Adrenal gland (tissue), 12 donors: Measurements from ENCODE around the gene BARHL2. TPM values are rescaled to one million over a fixed set of nuclear protein-coding genes. Genes with fewer than 3 reads are reported as not detected.

Source experiments
- DNase-seq, 7 donors: peaks; one replicate each; pipeline ENCODE4 v3.0.0-alpha.2; 2019 to 2020
- H3K27ac ChIP-seq, 5 donors: fragments of 200-600 bp; sonication (generic) in 4 of 5; 1 replicate in 3 of 5; 2 replicates in 2 of 5; pipeline versions ENCODE4 v1.5.1 to v1.8.0; 2016 to 2020; ENCODE audit warnings: mild to moderate bottlenecking in 1 of 5
- H3K27me3 ChIP-seq: fragments of 200-600 bp; 2 replicates; pipeline ENCODE4 v1.8.0; 2021
- H3K36me3 ChIP-seq, 2 donors: fragments of 200-600 bp; replicated peaks in 1 of 2; 1 replicate in 1 of 2; 2 replicates in 1 of 2; pipeline versions ENCODE4 v1.5.1 to v1.8.0; 2018 to 2022
- H3K4me1 ChIP-seq, 2 donors: fragments of 200-600 bp; replicated peaks in 1 of 2; 1 replicate in 1 of 2; 2 replicates in 1 of 2; pipeline versions ENCODE4 v1.5.1 to v1.8.0; 2018 to 2021
- H3K4me3 ChIP-seq, 4 donors: fragments of 200-600 bp; sonication (generic) in 3 of 4; one replicate each; pipeline ENCODE4 v1.5.1; 2016 to 2018
- H3K9me3 ChIP-seq, 3 donors: fragments of 200-600 bp; sonication (generic) in 1 of 3; replicated peaks in 1 of 3; 1 replicate in 2 of 3; 2 replicates in 1 of 3; pipeline versions ENCODE4 v1.5.1 to v1.8.0; 2016 to 2021
- POLR2A ChIP-seq, 2 donors: fragments of 450-650 bp; IDR thresholded peaks; one replicate each; pipeline ENCODE4 v1.6.1; 2017; ENCODE audit warnings: antibody characterized with exemption in 2 of 2, mild to moderate bottlenecking in 2 of 2, moderate library complexity in 1 of 2
- WGBS, 4 donors: extraction: QIAGEN DNeasy Blood & Tissue Kit in 2 of 4; methylation state at CpG; one replicate each; pipeline versions ENCODE4 v1.1.5 to v1.1.7; 2013 to 2017; 5-methylcytosine and 5-hydroxymethylcytosine counted together
- intact Hi-C, 2 donors: fragments of 100-400 bp; cut with DNase I; formaldehyde crosslinking; loops; one replicate each; pipeline versions ENCODE4 v1.14.1 to v1.15.0; 2022 to 2023
- polyA plus RNA-seq, 3 donors: library from polyadenylated mRNA; stranded (reverse); fragments of 200-250 nt in 2 of 3; fragments of 350-450 nt in 1 of 3; fragmentation: Illumina TruSeq in 1 of 3; extraction: RNeasy Lipid Tissue Mini Kit (QIAGEN cat#74804) in 1 of 3; gene quantifications; one replicate each; pipeline ENCODE4 v1.2.3, GENCODE V29; 2013 to 2014
- total RNA-seq, 9 donors: library from RNA; depleted of rRNA in 4 of 9; stranded (reverse); fragments of >200 nt in 4 of 9; fragments of 120-200 nt in 1 of 9; fragmentation: NEBNext Ultra II Directional in 1 of 9; extraction: Animal tissue kit (Norgen Biotek cat#: 25700) in 1 of 9; gene quantifications; one replicate each; pipeline versions ENCODE4 v1.1.0 to v1.2.4, GENCODE V29; 2013 to 2023
- TF ChIP-seq, protein P1 (sequence below), 6 experiments: fragments of 450-650 bp in 4 of 6; fragments of 200-600 bp in 2 of 6; sonication (generic) in 1 of 6; IDR thresholded peaks; 1 replicate in 5 of 6; 2 replicates in 1 of 6; pipeline versions ENCODE4 v1.5.1 to v1.8.0; 2016 to 2021; ENCODE audit warnings: antibody characterized with exemption in 6 of 6, mild to moderate bottlenecking in 2 of 6, moderate library complexity in 1 of 6
- donor health status: healthy with polysubstance abuse.
- donor health status: Bipolar disorder and iron deficiency.
- donor health status: DM: yes; HTN: yes; CAD: no.
- donor health status: DM: no; HTN: no; CAD: no.
- donor health status: DM: no; HTN: no; CAD: no.
- donor health status: DM: yes; HTN: yes; CAD: no.

The BARHL2 gene
- total and polyA plus RNA-seq, 12 donors = not detected

DNA sequence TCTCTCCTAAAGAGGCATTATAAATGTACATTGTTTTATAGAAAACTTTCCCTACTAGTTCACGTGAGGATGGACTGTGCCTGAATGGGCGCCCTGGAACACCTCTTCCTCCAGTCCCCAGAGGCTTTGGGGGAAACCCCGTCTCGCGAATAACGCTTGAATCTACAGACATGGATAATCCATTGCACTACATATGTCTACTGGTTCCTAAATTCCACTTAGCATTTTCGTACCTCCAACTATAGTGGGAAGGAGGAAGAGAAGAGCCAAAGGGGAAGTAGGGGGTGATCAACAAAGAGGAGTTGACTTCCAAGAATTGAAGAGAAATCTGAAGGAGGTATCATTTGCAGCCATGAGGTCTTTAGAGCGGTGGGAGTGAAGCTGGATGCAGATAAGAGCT, 11.1 kb downstream of the BARHL2 start:
- 13 to 21% (median 15%) methylated on average over 8 of the region's 8 CpGs for WGBS, 4 donors
- no peak overlapping the region for H3K27ac ChIP-seq
- H3K27me3 ChIP-seq = peaks cover 91% of the 10 kb centered on the region
- intact Hi-C loops = no loop called here
- H3K36me3 ChIP-seq = no peaks in the 10 kb centered on the region
- no peaks in the 10 kb centered on the region for H3K9me3 ChIP-seq
- TF ChIP-seq POLR2A (IDR thresholded peaks at IDR 0.05) = no peak
- TF ChIP-seq, protein P1, sequence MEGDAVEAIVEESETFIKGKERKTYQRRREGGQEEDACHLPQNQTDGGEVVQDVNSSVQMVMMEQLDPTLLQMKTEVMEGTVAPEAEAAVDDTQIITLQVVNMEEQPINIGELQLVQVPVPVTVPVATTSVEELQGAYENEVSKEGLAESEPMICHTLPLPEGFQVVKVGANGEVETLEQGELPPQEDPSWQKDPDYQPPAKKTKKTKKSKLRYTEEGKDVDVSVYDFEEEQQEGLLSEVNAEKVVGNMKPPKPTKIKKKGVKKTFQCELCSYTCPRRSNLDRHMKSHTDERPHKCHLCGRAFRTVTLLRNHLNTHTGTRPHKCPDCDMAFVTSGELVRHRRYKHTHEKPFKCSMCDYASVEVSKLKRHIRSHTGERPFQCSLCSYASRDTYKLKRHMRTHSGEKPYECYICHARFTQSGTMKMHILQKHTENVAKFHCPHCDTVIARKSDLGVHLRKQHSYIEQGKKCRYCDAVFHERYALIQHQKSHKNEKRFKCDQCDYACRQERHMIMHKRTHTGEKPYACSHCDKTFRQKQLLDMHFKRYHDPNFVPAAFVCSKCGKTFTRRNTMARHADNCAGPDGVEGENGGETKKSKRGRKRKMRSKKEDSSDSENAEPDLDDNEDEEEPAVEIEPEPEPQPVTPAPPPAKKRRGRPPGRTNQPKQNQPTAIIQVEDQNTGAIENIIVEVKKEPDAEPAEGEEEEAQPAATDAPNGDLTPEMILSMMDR (IDR thresholded peaks at IDR 0.05) = no peak
- no peak for DNase-seq
- H3K4me1 ChIP-seq = peaks cover 10 to 14% of the 10 kb centered on the region in 2 donors
- H3K4me3 ChIP-seq = no peak overlapping the region

DNA sequence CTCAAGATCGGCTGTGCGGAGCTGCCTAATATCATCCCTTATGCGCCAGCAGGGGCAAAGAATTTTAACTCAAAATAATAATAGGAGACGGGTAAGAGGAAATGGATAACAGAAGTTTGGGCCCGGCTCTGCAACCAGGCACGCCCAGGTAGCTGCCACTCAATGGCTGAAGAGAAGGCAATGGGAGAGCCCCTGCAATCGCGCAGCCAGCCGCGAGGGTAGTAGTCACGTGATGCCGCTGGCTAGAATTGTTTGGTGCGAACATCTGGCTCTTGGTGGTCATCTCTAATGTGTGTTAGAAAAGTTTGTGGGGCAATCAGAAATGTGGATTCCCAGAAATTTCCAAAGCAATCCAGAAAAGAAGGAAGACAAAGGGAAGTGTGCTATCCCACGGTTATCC, 12.3 kb downstream of the BARHL2 start:
- intact Hi-C loops = no loop called here
- Histone ChIP-seq H3K9me3 (no peaks in the 10 kb centered on the region), H3K4me1 (peaks cover 10 to 14% of the 10 kb centered on the region in 2 donors), H3K4me3 (no peak overlapping the region), H3K27me3 (peaks cover 87% of the 10 kb centered on the region), H3K36me3 (no peaks in the 10 kb centered on the region), H3K27ac (no peak overlapping the region)
- WGBS, 4 donors = 8 to 13% (median 10%) methylated on average over 14 of the region's 14 CpGs
- TF ChIP-seq, protein P1 (IDR thresholded peaks at IDR 0.05) = no peak
- no peak for TF ChIP-seq POLR2A (IDR thresholded peaks at IDR 0.05)
- DNase-seq = no peak

DNA sequence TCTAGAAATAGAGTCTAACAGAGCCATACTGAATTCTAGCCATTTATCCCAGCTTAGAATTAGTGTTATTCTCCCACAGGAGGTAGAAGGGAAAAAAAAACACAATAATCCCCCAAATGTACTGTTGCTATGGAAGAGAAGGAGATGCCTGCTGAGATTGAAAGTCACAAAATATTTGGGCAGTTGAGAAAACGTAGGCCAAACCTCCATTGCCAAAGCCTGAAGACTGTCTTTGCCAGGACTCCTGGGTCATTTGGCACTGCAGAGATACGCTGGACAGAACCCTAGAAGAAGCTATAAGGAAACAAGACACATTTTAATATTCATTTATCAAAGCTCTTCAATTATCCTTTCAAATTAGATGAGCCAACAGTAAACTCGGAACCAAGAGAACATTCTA, 22.3 kb downstream of the BARHL2 start:
- intact Hi-C loops = no loop called here
- no peak for DNase-seq
- peaks cover 0 to 6% (median 0%) of the 10 kb centered on the region in 3 donors for H3K9me3 ChIP-seq
- no peak overlapping the region for H3K4me3 ChIP-seq
- 59 to 72% (median 63%) methylated on average over 3 of the region's 3 CpGs for WGBS, 4 donors
- no peak overlapping the region for H3K27ac ChIP-seq
- TF ChIP-seq, protein P1 (IDR thresholded peaks at IDR 0.05) = no peak
- TF ChIP-seq POLR2A (IDR thresholded peaks at IDR 0.05) = no peak
- no peaks in the 10 kb centered on the region for H3K36me3 ChIP-seq
- H3K27me3 ChIP-seq = peaks cover 25% of the 10 kb centered on the region
- H3K4me1 ChIP-seq = no peaks in the 10 kb centered on the region

DNA sequence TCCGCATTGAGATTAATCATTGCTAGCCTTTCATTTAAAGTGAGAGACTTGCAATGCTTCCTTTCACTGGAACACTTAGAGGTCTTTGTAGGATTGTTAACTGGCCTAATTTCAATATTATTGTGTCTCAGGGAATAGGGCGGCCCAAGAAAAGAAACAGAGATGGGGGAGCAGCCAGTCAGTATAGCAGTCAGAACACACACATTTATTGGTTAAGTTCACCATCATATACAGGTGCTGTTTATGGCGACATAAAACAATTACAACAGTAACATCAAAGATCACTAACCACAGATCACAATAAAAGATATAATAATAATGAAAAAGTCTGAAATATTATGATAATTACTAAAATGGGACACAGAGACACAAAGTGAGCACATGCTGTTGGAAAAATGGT, 29.4 kb downstream of the BARHL2 start:
- 81 to 94% (median 86%) methylated on average over 3 of the region's 3 CpGs for WGBS, 4 donors
- intact Hi-C loops = no loop called here
- H3K27ac ChIP-seq = no peak overlapping the region

More for the DNA sequence above, 29.4 kb downstream of the BARHL2 start:
- H3K4me3 ChIP-seq = no peak overlapping the region
- H3K9me3 ChIP-seq = no peaks in the 10 kb centered on the region
- no peaks in the 10 kb centered on the region for H3K36me3 ChIP-seq
- TF ChIP-seq, protein P1 (IDR thresholded peaks at IDR 0.05) = no peak
- no peak for TF ChIP-seq POLR2A (IDR thresholded peaks at IDR 0.05)
- H3K27me3 ChIP-seq = peaks cover 4% of the 10 kb centered on the region
- H3K4me1 ChIP-seq = no peaks in the 10 kb centered on the region
- DNase-seq = no peak
